Measurements from ENCODE around the gene CDH23. TPM values are rescaled to one million over a fixed set of nuclear protein-coding genes. Genes with fewer than 3 reads are reported as not detected.

Gene CDH23
- polyA plus RNA-seq, 2 of the 4 experiments (the other 2 are of a cell fraction) = 1.1 to 2.3 TPM

- TF ChIP-seq KDM1A (IDR thresholded peaks at IDR 0.05; ENCODE audit: low read depth) (no peak), E2F6 (IDR thresholded peaks at IDR 0.05; ENCODE audit: borderline replicate concordance, low read depth) (no peak), TP53 (CRISPR knock-in tag; IDR thresholded peaks at IDR 0.05) (no peak)
Measured at GRCh38 chr10:71474702-71475242, 78.1 kb downstream of the CDH23 start (continued).

DNA sequence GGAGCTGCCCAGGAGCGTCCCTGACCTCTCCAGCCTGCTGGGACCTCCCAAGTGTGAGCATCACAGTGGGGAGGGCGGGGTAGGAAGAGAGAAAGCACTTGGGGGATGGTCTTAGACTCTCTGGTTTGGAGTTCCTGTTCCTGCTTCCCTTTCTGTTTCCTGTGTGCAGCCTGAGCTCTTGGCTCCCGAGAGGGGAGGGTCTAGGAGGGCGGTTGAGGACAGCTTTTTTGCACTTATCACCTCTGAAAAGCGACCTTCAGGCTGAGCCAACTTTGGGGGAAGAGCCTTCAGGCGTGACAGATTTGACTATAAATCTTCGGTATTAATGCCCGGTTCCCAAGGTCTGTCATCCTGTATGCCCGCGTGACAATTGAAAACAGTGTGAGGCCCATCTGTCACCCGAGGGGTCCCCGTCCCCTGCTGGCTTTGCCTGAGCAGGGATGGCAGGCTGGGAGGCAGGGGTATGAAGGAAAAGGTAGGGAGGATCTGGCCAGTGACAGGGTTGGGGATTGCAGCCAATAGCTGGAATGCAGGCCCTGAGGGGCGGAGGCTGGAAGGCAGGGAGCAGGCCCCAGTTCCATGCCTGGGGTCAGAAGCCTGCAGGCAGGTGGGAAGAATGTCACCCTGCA, 78.6 kb downstream of the CDH23 start:
- ATAC-seq (no peak), FAIRE-seq (no peak), DNase-seq (ENCODE audit: low read depth in 1 of 2, low spot score in 1 of 2) (no peak)
- no peak overlapping the region for H3K27ac ChIP-seq
- ChIA-PET POLR2A (no interaction called here), CTCF (interaction anchor here (1.1 kb wide), 1 partner anchor 10 kb away, joined by 4 read pairs; no protein-coding TSS in a partner anchor)
- no peak overlapping the region for H3K4me2 ChIP-seq
- no peaks in the 10 kb centered on the region for H3K4me1 ChIP-seq
- H3K4me3 ChIP-seq = no peak overlapping the region
- WGBS (ENCODE audit: missing lambda C conversion rate) = 72% methylated on average over 11 of the region's 13 CpGs
- no peaks in the 10 kb centered on the region for H3K9me3 ChIP-seq
- TF ChIP-seq ZSCAN20 (CRISPR knock-in tag; IDR thresholded peaks at IDR 0.05) = no peak

GRCh38 chr10:71476228-71477011, 79.7 kb downstream of the CDH23 start:
- ATAC-seq = no peak
- no peak overlapping the region for H3K4me3 ChIP-seq
- H3K27ac ChIP-seq = no peak overlapping the region
- FAIRE-seq = no peak
- DNase-seq (ENCODE audit: low read depth in 1 of 2, low spot score in 1 of 2) = no peak
- H3K9me3 ChIP-seq = no peaks in the 10 kb centered on the region
- TF ChIP-seq PBX3 (IDR thresholded peaks at IDR 0.05) (no peak), EHMT2 (IDR thresholded peaks at IDR 0.05; ENCODE audit: low read depth) (no peak), ESRRA (IDR thresholded peaks at IDR 0.05; ENCODE audit: borderline replicate concordance, low read length) (no peak), NR3C1 (IDR thresholded peaks at IDR 0.05) (no peak), KDM5A (IDR thresholded peaks at IDR 0.05) (no peak)
- ChIA-PET POLR2A (no interaction called here), CTCF (interaction anchor here (1.1 kb wide), 1 partner anchor 11 kb away, joined by 4 read pairs; no protein-coding TSS in a partner anchor)
- 62% methylated on average over 9 of the region's 9 CpGs for WGBS (ENCODE audit: missing lambda C conversion rate)
- no peak overlapping the region for H3K4me2 ChIP-seq
- H3K4me1 ChIP-seq = no peaks in the 10 kb centered on the region

- ATAC-seq (no peak), FAIRE-seq (no peak), DNase-seq (ENCODE audit: low read depth in 1 of 2, low spot score in 1 of 2) (no peak)
- Histone ChIP-seq H3K4me3 (no peak overlapping the region), H3K27ac (no peak overlapping the region), H3K4me2 (no peak overlapping the region), H3K9me3 (no peaks in the 10 kb centered on the region), H3K4me1 (no peaks in the 10 kb centered on the region)
- POLR2A ChIA-PET = no interaction called here
- WGBS (ENCODE audit: missing lambda C conversion rate) = 5% methylated on average over 3 of the region's 3 CpGs
- CTCF ChIA-PET = no interaction called here
- TF ChIP-seq, protein P1, sequence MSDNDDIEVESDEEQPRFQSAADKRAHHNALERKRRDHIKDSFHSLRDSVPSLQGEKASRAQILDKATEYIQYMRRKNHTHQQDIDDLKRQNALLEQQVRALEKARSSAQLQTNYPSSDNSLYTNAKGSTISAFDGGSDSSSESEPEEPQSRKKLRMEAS (IDR thresholded peaks at IDR 0.05) = no peak
- TF ChIP-seq HOXB13 (CRISPR knock-in tag; IDR thresholded peaks at IDR 0.05; ENCODE audit: low read depth) (no peak), REST (IDR thresholded peaks at IDR 0.05) (no peak), HMGXB4 (CRISPR knock-in tag; IDR thresholded peaks at IDR 0.05; ENCODE audit: borderline replicate concordance) (no peak), PHF8 (IDR thresholded peaks at IDR 0.05; ENCODE audit: borderline replicate concordance, low read depth) (no peak), NR3C1 (IDR thresholded peaks at IDR 0.05) (no peak), CEBPB (IDR thresholded peaks at IDR 0.05) (no peak), EHF (CRISPR knock-in tag; IDR thresholded peaks at IDR 0.05) (no peak), RCOR1 (IDR thresholded peaks at IDR 0.05; ENCODE audit: low read depth, low read length) (no peak)
Measured at GRCh38 chr10:71478173-71478572, 81.5 kb downstream of the CDH23 start.

Measured in A549 (cell line).